K562 (cell line): Measurements from ENCODE around the gene PPP1R14C. TPM values are rescaled to one million over a fixed set of nuclear protein-coding genes. Genes with fewer than 3 reads are reported as not detected.

Experiments
- DPF2 ChIP-seq: fragments of 450-650 bp; IDR thresholded peaks from 2 replicates; pipeline ENCODE4 v1.6.1; 2016
- ELK3 ChIP-seq: fragments of 450-650 bp; formaldehyde crosslinking; IDR thresholded peaks from 2 replicates; pipeline ENCODE4 v1.4.0; 2020; ENCODE audit warnings: mild to moderate bottlenecking
- ETV1 ChIP-seq: fragments of 450-650 bp; conservative IDR thresholded peaks from 2 replicates; pipeline ENCODE4 v1.6.1; 2016; ENCODE audit warnings: missing genetic modification characterization, control low read depth, low read depth, missing compliant biosample characterization
- EWSR1 ChIP-seq: fragments of 450-650 bp; IDR thresholded peaks from 2 replicates; pipeline ENCODE4 v1.6.1; 2018; ENCODE audit warnings: borderline replicate concordance, mild to moderate bottlenecking, low read depth, moderate library complexity; ENCODE audit not compliant: partially characterized antibody
- HDGF ChIP-seq: fragments of 450-650 bp; IDR thresholded peaks from 2 replicates; pipeline ENCODE4 v1.6.1; 2016
- JUND ChIP-seq, 2 experiments: IDR thresholded peaks; 2 replicates in 1 of 2; 3 replicates in 1 of 2; pipeline ENCODE4 v1.6.1; 2011; ENCODE audit warnings: borderline replicate concordance in 2 of 2, low read depth in 2 of 2, low read length in 2 of 2, improper control_type of control experiment in 1 of 2, missing biosample characterization in 1 of 2, missing genetic modification characterization in 1 of 2, missing genetic modification reagents in 1 of 2
- KLF10 ChIP-seq: fragments of 250-450 bp; sonication (Bioruptor Pico); IDR thresholded peaks from 2 replicates; pipeline ENCODE4 v1.6.1; 2021; ENCODE audit warnings: matching md5 sums
- MAFG ChIP-seq: fragments of 450-650 bp; conservative IDR thresholded peaks from 2 replicates; pipeline ENCODE4 v1.6.1; 2016; ENCODE audit warnings: missing genetic modification characterization, missing compliant biosample characterization
- MTF1 ChIP-seq: fragments of 250-450 bp; sonication (Bioruptor Pico); IDR thresholded peaks from 2 replicates; pipeline ENCODE4 v1.9.0; 2021; ENCODE audit warnings: moderate library complexity, mild to moderate bottlenecking, inconsistent platforms, borderline replicate concordance
- NFIX ChIP-seq: fragments of 250-450 bp; sonication (Bioruptor Pico); IDR thresholded peaks from 2 replicates; pipeline ENCODE4 v1.4.0; 2020; ENCODE audit warnings: low read depth, mild to moderate bottlenecking, moderate library complexity
- NR4A1 ChIP-seq, 2 experiments: fragments of 250-450 bp in 1 of 2; fragments of 450-650 bp in 1 of 2; sonication (Bioruptor Pico) in 1 of 2; IDR thresholded peaks; 2 replicates each; pipeline versions ENCODE4 v1.4.0 to v1.6.1; 2016 to 2020; ENCODE audit warnings: mild to moderate bottlenecking in 2 of 2, missing compliant biosample characterization in 1 of 2, missing genetic modification characterization in 1 of 2, moderate library complexity in 1 of 2
- PML ChIP-seq: IDR thresholded peaks from 2 replicates; pipeline ENCODE4 v1.6.1; 2012; ENCODE audit warnings: low read length, inconsistent platforms
- POLR2H ChIP-seq: IDR thresholded peaks from 2 replicates; pipeline ENCODE4 v1.6.1; 2016; ENCODE audit warnings: missing genetic modification characterization, low read depth, mild to moderate bottlenecking, control low read depth, missing compliant biosample characterization, moderate library complexity
- POU5F1 ChIP-seq: fragments of 150-350 bp; IDR thresholded peaks from 2 replicates; pipeline ENCODE4 v1.6.1; 2014; ENCODE audit warnings: borderline replicate concordance, low read length, low read depth, mild to moderate bottlenecking; ENCODE audit not compliant: partially characterized antibody
- RBM15 ChIP-seq: fragments of 200-400 bp; formaldehyde crosslinking; IDR thresholded peaks from 2 replicates; pipeline ENCODE4 v1.6.1; 2018; ENCODE audit warnings: mild to moderate bottlenecking, low read length, moderate library complexity; ENCODE audit not compliant: insufficient read depth
- RBM17 ChIP-seq: fragments of 200-400 bp; formaldehyde crosslinking; IDR thresholded peaks from 2 replicates; pipeline ENCODE4 v1.6.1; 2017; ENCODE audit warnings: low read depth, mild to moderate bottlenecking, low read length, borderline replicate concordance
- SMAD4 ChIP-seq: fragments of 250-450 bp; sonication (Bioruptor Pico); conservative IDR thresholded peaks from 2 replicates; pipeline ENCODE4 v1.8.0; 2021; ENCODE audit warnings: inconsistent platforms, mild to moderate bottlenecking, moderate library complexity
- ZMIZ1 ChIP-seq, 2 experiments: fragments of 150-350 bp in 1 of 2; IDR thresholded peaks; 2 replicates each; pipeline ENCODE4 v1.6.1; 2012 to 2016; ENCODE audit warnings: low read depth in 2 of 2, low read length in 2 of 2, mild to moderate bottlenecking in 1 of 2, moderate library complexity in 1 of 2
- ZNF197 ChIP-seq: fragments of 200-800 bp; sonication (Bioruptor generic); IDR thresholded peaks from 2 replicates; pipeline ENCODE4 v1.6.1; 2016; ENCODE audit warnings: low read depth, missing genetic modification characterization, missing compliant biosample characterization
- ZNF584 ChIP-seq: fragments of 200-800 bp; sonication (Bioruptor generic); IDR thresholded peaks from 2 replicates; pipeline ENCODE4 v1.6.1; 2016; ENCODE audit warnings: low read depth, mild to moderate bottlenecking, missing genetic modification characterization, missing compliant biosample characterization
- ZNF589 ChIP-seq: fragments of 200-800 bp; sonication (Bioruptor generic); IDR thresholded peaks from 2 replicates; pipeline ENCODE4 v1.6.1; 2016; ENCODE audit warnings: low read depth, missing genetic modification characterization, missing compliant biosample characterization
- ZNF77 ChIP-seq: fragments of 250-450 bp; sonication (Bioruptor Pico); IDR thresholded peaks from 2 replicates; pipeline ENCODE4 v1.5.0; 2020
- ZNF785 ChIP-seq: fragments of 250-450 bp; sonication (Bioruptor Pico); IDR thresholded peaks from 2 replicates; pipeline ENCODE4 v1.4.0; 2020; ENCODE audit warnings: mild to moderate bottlenecking
- polyA plus RNA-seq, 8 experiments: library from polyadenylated mRNA; depleted of rRNA in 4 of 8; stranded (reverse) in 5 of 8; unstranded in 3 of 8; fragments of >200 nt; fragmentation: Nextera tagmentation in 2 of 8; fragmentation: Illumina TruSeq in 1 of 8; extraction: Ambion mirVana in 2 of 8; extraction: Trizol in 1 of 8; gene quantifications; 2 replicates each; pipeline versions ENCODE4 v1.2.1 to v1.2.3, GENCODE V29; 2011 to 2014; ENCODE audit warnings: inconsistent platforms in 1 of 8, missing spikeins in 1 of 8
- total RNA-seq, 7 experiments: library from RNA; depleted of rRNA in 6 of 7; stranded (reverse); fragments of >200 nt in 6 of 7; fragmentation: Illumina TruSeq in 2 of 7; extraction: Trizol in 2 of 7; gene quantifications; 2 replicates each; pipeline versions ENCODE4 v1.2.1 to v1.2.3, GENCODE V29; 2011 to 2021; ENCODE audit warnings: low replicate concordance in 1 of 7

PPP1R14C gene
- total and polyA plus RNA-seq, 9 of the 15 experiments (the other 6 are each of a cell fraction or from before 2014, with no cell fraction given), result 4.5 to 16.6 (median 11.9) TPM

GRCh38 chr6:150293423-150294173 lies 150.8 kb downstream of the PPP1R14C start (continued):
- TF ChIP-seq ELK3 (CRISPR knock-in tag), result no peak
- no peak for TF ChIP-seq NFIX (CRISPR knock-in tag)
- TF ChIP-seq HDGF, result no peak
- TF ChIP-seq RBM17, result no peak
- TF ChIP-seq POLR2H (tag), result no peak
- no peak for TF ChIP-seq EWSR1
- TF ChIP-seq ETV1, result no peak
- TF ChIP-seq ZNF785 (CRISPR knock-in tag), result no peak
- no peak for TF ChIP-seq NR4A1 (CRISPR knock-in tag; IDR thresholded peaks at IDR 0.05)
- TF ChIP-seq NR4A1 (tag; IDR thresholded peaks at IDR 0.05), result 0 out of 2 replicates have a peak, but pooled peaks have one; percentile 40
- TF ChIP-seq POU5F1, result no peak
- TF ChIP-seq DPF2, result no peak; the same call in 1 of the 2 replicates
- TF ChIP-seq ZNF77, result no peak
- no peak for TF ChIP-seq ZNF197 (CRISPR knock-in tag)
- peak; percentile 74; the same call in 1 of the 2 replicates for TF ChIP-seq ZNF584 (CRISPR knock-in tag)
- no peak for TF ChIP-seq PML
- TF ChIP-seq JUND (IDR thresholded peaks at IDR 0.05; ENCODE audit: borderline replicate concordance, low read depth, low read length), result peak; percentile 91
- TF ChIP-seq JUND (tag; IDR thresholded peaks at IDR 0.05; ENCODE audit: borderline replicate concordance, low read depth, low read length), result peak; percentile 92
- TF ChIP-seq KLF10 (CRISPR knock-in tag), result no peak
- TF ChIP-seq RBM15, result no peak
- TF ChIP-seq SMAD4 (CRISPR knock-in tag), result 0 out of 2 replicates have a peak, but pooled peaks have one; percentile 71
- TF ChIP-seq ZNF589, result peak; percentile 94
- no peak for TF ChIP-seq MTF1 (CRISPR knock-in tag)
- TF ChIP-seq ZMIZ1 (IDR thresholded peaks at IDR 0.05; ENCODE audit: low read depth in 2 of 2, low read length in 2 of 2), result no peak
- TF ChIP-seq MAFG (tag), result peak; percentile 48; the same call in 1 of the 2 replicates
